Neuron (in vitro differentiated cells): ENCODE data around the gene CAMKMT.
"Not testable (repeated sequence)": the region's sequence is repeated elsewhere in the genome, so short reads cannot be mapped to it uniquely, and the experiment has no call there.

Experiments
- H2AFZ ChIP-seq: one replicate; pipeline ENCODE4 v1.6.1; 2013; ENCODE audit warnings: low read depth, mild to moderate bottlenecking, inconsistent platforms, low read length, moderate library complexity
- H3K27me3 ChIP-seq: one replicate; pipeline ENCODE4 v1.6.1; 2013; ENCODE audit warnings: low read length; ENCODE audit not compliant: insufficient read depth
- H3K36me3 ChIP-seq: one replicate; pipeline ENCODE4 v1.6.1; 2013; ENCODE audit warnings: low read length; ENCODE audit not compliant: insufficient read depth
- H3K4me1 ChIP-seq: one replicate; pipeline ENCODE4 v1.6.1; 2013; ENCODE audit warnings: low read length; ENCODE audit not compliant: insufficient read depth
- H3K4me3 ChIP-seq: 2 replicates; pipeline ENCODE4 v1.5.1; 2013; ENCODE audit warnings: mild to moderate bottlenecking, low read length, moderate library complexity
- H3K9me3 ChIP-seq: one replicate; pipeline ENCODE4 v1.6.1; 2013; ENCODE audit warnings: low read length

The CAMKMT gene

DNA sequence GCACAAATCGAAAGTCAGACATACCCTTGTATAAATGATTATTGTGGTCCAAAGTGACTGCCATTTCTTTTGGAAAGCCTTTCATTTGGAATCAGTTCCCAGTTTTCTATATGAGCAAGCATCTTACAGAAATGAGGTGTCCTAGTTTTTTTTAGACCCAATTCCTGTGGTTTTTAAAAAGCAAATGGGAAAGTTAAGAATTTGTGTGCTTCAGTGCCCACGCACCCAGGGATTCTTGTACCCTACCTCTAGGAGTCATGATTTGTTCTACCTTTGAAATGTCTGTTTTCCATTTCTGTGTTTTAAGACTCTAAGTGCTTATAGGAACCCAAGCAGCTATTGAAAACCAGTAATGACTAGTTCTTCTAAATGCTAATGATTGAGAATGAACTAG, 218.1 kb downstream of the CAMKMT start:
- H3K4me3 ChIP-seq, result no peak overlapping the region
- no peaks in the 10 kb centered on the region for H3K36me3 ChIP-seq
- H3K27me3 ChIP-seq, result no peaks in the 10 kb centered on the region
- no peaks in the 10 kb centered on the region for H3K9me3 ChIP-seq
- H2AFZ ChIP-seq, result no peak overlapping the region
- no peaks in the 10 kb centered on the region for H3K4me1 ChIP-seq

GRCh38 chr2:44580875-44581515, 219.2 kb downstream of the CAMKMT start:
- Histone ChIP-seq H3K4me3 (no peak overlapping the region), H3K4me1 (no peaks in the 10 kb centered on the region), H3K27me3 (no peaks in the 10 kb centered on the region), H3K9me3 (no peaks in the 10 kb centered on the region), H3K36me3 (no peaks in the 10 kb centered on the region), H2AFZ (no peak overlapping the region)

- no peak overlapping the region for H3K4me3 ChIP-seq
- H3K9me3 ChIP-seq, result no peaks in the 10 kb centered on the region
- no peaks in the 10 kb centered on the region for H3K4me1 ChIP-seq
- H3K27me3 ChIP-seq, result no peaks in the 10 kb centered on the region
- H3K36me3 ChIP-seq, result no peaks in the 10 kb centered on the region
- no peak overlapping the region for H2AFZ ChIP-seq
Observed at GRCh38 chr2:44582363-44583008, 220.7 kb downstream of the CAMKMT start.

DNA sequence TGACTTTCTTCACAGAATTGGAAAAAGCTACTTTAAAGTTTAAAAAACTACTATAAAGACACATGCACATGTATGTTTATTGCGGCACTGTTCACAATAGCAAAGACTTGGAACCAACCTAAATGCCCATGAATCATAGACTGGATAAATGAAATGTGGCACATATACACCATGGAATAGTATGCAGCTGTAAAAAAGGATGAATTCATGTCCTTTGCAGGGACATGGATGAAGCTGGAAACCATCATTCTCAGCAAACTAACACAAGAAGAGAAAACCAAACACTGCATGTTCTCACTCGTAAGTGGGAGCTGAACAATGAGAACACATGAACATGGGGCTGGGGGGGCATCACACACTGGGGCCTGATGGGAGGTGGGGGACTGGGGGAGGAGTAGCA, 233.9 kb downstream of the CAMKMT start:
- H2AFZ ChIP-seq, H3K9me3 ChIP-seq, H3K4me3 ChIP-seq, H3K4me1 ChIP-seq, H3K36me3 ChIP-seq, H3K27me3 ChIP-seq: not testable (repeated sequence)

GRCh38 chr2:44596537-44597320, 235.0 kb downstream of the CAMKMT start:
- Histone ChIP-seq H3K27me3 (no peaks in the 10 kb centered on the region), H3K4me3 (no peak overlapping the region), H3K9me3 (no peaks in the 10 kb centered on the region), H3K36me3 (no peaks in the 10 kb centered on the region), H3K4me1 (no peaks in the 10 kb centered on the region), H2AFZ (no peak overlapping the region)

DNA sequence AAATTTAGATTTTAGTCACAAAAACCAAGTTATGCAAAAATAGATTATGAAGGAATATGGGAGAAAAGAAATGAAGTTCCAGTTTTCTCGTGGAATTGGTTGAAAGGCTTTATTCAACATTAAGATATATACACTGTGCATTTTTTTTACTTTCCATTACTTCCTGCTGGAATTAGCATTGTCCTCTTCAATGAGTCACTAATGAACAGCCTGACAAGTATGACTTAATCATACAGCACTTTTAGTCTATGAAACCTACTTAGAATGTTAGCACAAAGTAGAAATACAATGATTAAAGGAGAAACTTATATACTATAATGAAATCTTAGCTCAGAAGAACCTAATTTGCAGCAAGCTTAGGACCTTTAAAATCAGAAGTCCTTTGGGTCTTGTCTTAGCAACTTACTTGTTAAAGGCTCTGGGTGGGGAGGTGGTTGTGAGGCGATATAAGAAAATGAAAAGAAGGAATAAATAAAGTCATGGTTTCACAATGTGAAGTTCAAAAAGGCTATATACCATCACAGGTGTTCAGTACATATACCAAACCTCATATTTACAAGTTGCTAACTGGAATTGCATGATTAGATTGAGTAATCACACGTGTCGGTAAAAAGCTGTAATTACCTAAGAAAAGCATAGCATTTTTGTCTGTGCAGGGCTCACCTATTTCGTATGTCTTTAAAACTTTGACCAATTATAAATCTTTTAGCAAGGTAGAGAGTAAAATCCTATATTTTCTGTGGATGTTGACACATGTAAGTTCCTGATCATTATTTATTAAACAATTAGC, 236.8 kb downstream of the CAMKMT start:
- Histone ChIP-seq H3K9me3 (no peaks in the 10 kb centered on the region), H3K36me3 (no peaks in the 10 kb centered on the region), H2AFZ (no peak overlapping the region), H3K27me3 (no peaks in the 10 kb centered on the region), H3K4me1 (no peaks in the 10 kb centered on the region), H3K4me3 (no peak overlapping the region)

DNA sequence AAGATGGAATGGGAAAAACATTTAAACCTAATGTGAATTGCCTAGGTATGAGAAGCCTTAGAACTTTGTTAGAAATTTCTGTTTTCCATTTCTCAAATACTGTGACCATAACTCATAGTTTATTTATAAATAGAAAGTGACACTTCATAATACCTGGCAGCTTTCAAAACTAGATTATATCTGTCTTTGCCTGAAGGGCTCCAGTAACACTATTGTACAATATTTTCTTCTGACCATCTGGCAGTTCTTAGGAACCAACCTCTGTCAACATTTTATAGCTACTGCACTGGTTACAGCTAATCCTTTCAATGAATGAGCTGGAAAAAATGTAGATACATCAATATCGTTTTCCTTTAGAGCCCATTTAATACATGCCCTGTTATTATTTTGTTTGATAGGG, 237.4 kb downstream of the CAMKMT start:
- no peak overlapping the region for H3K4me3 ChIP-seq
- no peaks in the 10 kb centered on the region for H3K27me3 ChIP-seq
- no peaks in the 10 kb centered on the region for H3K36me3 ChIP-seq
- H3K4me1 ChIP-seq, result no peaks in the 10 kb centered on the region
- no peaks in the 10 kb centered on the region for H3K9me3 ChIP-seq
- no peak overlapping the region for H2AFZ ChIP-seq

- no peaks in the 10 kb centered on the region for H3K36me3 ChIP-seq
- no peaks in the 10 kb centered on the region for H3K9me3 ChIP-seq
- H2AFZ ChIP-seq, result no peak overlapping the region
- H3K4me3 ChIP-seq, result no peak overlapping the region
- H3K4me1 ChIP-seq, result peaks cover 5% of the 10 kb centered on the region
- no peaks in the 10 kb centered on the region for H3K27me3 ChIP-seq
Observed at GRCh38 chr2:44602446-44602845, 240.7 kb downstream of the CAMKMT start.

GRCh38 chr2:44605511-44605910, 243.8 kb downstream of the CAMKMT start:
- Histone ChIP-seq H3K36me3 (no peaks in the 10 kb centered on the region), H2AFZ (no peak overlapping the region), H3K9me3 (no peaks in the 10 kb centered on the region), H3K4me3 (no peak overlapping the region), H3K27me3 (no peaks in the 10 kb centered on the region), H3K4me1 (peaks cover 5% of the 10 kb centered on the region)

DNA sequence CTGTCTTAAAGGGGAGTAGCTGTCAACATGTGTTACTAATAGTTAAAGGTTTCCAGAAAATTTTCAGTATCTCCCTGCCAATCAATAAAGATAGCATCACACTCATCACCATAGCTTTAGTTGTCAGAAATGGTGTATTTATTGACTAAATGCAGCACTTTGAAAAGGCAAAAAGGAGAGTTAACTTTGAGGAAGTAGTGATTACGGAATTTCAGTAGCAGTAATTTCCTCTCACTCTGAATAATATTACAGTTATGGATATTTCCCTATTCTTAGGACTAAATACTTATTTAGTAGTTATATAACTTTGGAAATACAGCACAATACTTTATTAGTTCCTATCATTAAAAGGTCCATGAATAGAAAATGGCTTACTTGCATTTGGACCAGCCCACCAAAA, 250.5 kb downstream of the CAMKMT start:
- H2AFZ ChIP-seq, result no peak overlapping the region
- H3K4me3 ChIP-seq, result no peak overlapping the region
- peaks cover 17% of the 10 kb centered on the region for H3K4me1 ChIP-seq
- no peaks in the 10 kb centered on the region for H3K27me3 ChIP-seq
- H3K9me3 ChIP-seq, result no peaks in the 10 kb centered on the region
- no peaks in the 10 kb centered on the region for H3K36me3 ChIP-seq

- Histone ChIP-seq H3K36me3 (no peaks in the 10 kb centered on the region), H3K4me1 (peaks cover 21% of the 10 kb centered on the region), H3K27me3 (no peaks in the 10 kb centered on the region)
Observed at GRCh38 chr2:44614940-44615339, 253.2 kb downstream of the CAMKMT start.

GRCh38 chr2:44615950-44616518, 254.3 kb downstream of the CAMKMT start:
- Histone ChIP-seq H3K9me3 (no peaks in the 10 kb centered on the region), H3K27me3 (no peaks in the 10 kb centered on the region), H3K36me3 (no peaks in the 10 kb centered on the region), H3K4me1 (peaks cover 21% of the 10 kb centered on the region), H3K4me3 (peak overlapping the region; percentile 7), H2AFZ (peak overlapping the region; percentile 58)

More at GRCh38 chr2:44614940-44615339, 253.2 kb downstream of the CAMKMT start:
- H2AFZ ChIP-seq, result no peak overlapping the region
- no peaks in the 10 kb centered on the region for H3K9me3 ChIP-seq
- no peak overlapping the region for H3K4me3 ChIP-seq
